G401.6 (cell line): ENCODE measurements around the gene ZNF138.
"Not testable (repeated sequence)": the region's sequence is repeated elsewhere in the genome, so short reads cannot be mapped to it uniquely, and the experiment has no call there.

ENCODE experiments used
- FAIRE-seq: peaks from 2 replicates; lab custom pipeline; 2012; peaks lifted over from hg19 to GRCh38; lab: Jason Lieb, UNC

Gene ZNF138

DNA sequence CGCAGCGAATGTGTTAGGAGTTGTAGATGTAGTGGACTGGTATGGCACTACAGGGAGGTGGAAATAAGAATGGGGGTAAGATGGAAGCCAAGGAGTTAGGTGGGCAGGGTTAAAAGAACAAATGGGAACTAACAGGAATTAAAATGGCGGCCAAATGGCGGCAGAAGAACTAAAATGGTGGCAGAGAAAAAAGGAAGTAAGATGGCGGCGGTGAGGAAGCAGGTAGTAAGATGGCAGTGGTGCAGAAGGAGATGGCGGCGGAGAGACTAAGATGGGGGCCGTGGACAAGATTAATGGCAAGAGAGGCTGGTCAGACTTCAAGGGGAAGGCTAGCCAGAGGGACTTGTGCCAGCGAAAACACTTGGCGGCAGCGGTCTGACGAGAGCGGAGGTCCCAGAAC is 44.5 kb downstream of the ZNF138 start:
- FAIRE-seq: no peak

DNA sequence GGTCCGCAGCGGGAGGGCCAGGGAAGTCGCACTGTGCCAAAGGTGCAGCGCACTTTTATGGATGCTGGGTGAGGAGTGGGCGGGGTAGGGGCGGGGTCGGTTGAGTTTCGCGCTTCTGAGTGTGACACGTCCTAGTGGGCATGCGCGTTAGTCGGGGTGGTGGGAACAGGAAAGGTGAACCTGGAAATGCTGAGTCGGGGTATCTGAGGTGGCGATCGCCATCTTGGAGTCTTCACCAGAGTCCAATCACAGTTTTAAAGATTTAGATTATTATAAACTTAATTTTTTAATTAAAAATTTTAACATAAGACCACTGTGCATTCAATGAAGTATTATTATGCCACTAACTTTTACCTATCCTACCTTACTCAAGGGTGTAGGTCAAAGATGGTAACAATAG is 45.7 kb downstream of the ZNF138 start:
- FAIRE-seq: no peak

DNA sequence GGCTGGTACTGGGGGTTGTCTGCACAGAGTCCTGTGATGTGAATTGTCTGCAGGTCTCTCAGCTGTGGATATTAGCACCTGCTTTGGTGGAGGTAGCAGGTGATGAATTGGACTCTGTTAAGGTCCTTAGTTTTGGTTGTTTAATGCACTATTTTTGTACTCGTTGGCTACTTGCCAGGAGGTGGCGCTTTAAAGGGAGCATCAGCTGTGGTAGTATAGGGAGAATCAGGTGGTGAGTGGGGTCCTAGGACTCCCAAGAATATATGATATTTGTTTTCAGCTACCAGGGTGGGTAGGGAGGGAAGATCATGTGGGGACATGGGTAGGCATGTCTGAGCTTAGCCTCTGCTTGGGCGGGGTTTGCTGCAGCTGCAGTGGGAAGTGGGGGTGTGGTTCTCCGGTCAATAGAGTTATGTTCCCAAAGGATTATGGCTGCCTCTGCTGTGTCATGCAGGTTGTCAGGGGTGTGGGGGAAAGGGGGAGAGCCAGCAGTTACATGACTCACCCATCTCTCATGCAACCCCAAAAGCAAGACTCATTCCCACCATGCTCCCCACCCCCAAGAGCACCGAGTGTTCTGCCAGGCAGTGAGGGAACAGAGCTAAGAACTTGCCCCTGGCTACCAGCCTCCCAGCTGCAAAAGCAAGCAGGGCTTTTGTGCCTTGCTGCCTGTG is 55.2 kb downstream of the ZNF138 start:
- FAIRE-seq: no peak

DNA sequence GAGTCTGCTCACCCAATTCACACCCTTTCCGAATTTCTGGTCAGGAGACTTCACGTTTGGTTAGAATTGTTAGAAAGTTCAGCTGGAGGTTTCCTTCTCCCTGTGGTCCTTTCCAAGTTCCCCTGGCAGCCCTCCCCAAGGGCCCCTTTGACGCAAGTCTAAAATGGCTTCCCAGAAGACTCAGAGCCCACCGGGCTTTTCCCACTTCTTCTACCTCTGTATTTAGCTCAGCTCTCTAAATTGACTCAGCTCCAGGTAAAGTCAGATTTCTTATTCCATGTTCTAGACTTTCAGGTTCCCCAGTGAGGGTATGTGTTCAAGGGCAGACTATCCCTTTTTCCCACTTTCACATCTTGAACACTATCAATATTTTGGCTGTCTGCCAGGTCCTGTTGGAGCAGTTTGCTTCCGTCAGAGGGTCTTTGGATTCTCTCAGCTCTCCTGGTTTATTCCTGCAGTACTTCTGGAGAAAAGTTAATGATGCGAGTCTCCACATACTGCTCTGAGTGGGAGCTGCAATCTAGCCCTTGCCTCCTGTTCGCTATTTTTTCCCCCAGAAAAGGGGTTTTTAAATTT is 55.8 kb downstream of the ZNF138 start:
- FAIRE-seq: no peak

DNA sequence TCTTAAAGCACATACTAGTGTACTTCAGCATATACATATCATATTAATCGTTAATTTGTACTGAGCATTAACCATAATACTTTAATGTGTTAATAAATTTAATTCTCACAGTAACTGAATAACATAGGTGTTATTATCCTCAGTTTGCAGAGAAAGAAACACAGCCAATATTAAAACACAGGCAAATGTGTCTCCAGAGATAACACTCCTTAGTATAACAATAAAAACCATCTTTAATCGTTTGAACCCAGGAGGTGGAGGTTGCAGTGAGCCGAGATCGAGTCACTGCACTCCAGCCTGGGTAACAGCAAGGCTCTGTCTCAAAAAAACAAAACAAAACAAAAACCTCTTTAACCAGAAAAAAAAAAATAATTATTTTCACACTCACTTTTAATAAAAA is 59.5 kb downstream of the ZNF138 start:
- no peak for FAIRE-seq

DNA sequence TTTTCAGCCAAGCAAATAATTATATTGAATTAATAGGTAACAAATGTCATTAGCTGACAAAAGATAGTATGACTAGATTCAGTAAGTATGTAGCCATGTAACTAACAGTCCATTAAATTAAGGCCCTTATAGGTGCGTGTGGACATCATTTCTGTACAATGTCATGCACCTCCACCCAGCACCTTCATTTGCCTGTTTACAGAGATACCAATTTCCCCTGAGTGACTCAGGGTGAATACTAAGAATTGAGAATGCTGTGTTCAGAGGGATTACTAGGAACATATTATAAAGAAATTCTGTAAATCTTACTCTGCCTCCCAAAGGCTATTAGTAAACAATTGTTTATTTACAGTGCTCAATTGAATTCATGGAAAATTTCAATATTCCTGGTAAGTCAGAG is 60.7 kb downstream of the ZNF138 start:
- FAIRE-seq: no peak

DNA sequence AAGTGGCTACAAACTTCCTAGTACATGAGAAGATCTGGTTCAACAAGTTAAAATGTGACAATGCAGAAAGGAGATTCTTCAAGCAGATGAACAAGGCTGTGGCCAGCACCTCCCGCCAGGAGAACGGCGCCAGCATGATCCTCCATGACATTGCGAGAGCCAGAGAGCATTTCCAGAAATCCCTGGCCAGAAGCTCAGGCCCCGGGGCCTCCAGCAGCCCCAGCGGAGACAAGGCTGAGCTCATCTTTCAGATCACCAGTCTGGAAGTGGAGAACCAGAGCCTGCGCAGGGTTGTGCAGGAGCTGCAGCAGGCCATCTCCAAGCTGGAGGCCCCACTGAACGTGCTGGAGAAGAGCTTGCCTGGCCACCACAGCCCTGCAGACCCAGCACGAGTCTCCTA is 68.8 kb downstream of the ZNF138 start:
- FAIRE-seq: no peak

DNA sequence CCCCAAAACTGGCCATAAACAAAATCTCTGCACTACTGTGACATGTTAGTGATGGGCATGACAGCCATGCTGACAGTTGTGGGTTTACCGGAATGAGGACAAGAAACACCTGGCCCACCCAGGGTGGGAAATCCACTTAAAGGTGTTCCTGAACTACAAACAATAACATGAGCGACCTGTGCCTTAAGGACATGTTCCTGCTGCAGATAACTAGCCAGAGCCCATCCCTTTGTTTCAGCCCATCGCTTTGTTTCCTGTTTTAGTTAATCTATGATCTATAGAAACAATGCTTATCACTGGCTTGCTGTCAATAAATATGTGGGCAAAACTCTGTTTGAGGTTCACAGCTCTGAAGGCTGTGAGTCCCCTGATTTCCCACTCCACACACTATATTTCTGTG is 69.3 kb downstream of the ZNF138 start:
- FAIRE-seq: not testable (repeated sequence)

DNA sequence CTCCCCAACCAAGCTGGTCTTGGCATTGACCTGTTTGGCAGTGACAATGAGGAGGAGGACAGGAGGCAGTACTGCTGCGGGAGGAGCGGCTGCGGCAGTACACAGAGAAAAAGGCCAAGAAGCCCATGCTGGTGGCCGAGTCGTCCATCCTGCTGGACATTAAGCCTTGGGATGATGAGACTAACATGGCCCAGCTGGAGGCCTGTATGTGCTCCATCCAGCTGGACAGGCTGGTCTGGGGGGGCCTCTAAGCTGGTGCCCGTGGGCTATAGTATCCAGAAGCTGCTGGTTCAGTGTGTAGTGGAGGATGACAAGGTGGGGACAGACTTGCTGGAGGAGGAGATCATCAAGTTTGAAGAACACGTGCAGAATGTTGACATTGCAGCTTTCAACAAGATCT is 69.7 kb downstream of the ZNF138 start:
- no peak for FAIRE-seq

DNA sequence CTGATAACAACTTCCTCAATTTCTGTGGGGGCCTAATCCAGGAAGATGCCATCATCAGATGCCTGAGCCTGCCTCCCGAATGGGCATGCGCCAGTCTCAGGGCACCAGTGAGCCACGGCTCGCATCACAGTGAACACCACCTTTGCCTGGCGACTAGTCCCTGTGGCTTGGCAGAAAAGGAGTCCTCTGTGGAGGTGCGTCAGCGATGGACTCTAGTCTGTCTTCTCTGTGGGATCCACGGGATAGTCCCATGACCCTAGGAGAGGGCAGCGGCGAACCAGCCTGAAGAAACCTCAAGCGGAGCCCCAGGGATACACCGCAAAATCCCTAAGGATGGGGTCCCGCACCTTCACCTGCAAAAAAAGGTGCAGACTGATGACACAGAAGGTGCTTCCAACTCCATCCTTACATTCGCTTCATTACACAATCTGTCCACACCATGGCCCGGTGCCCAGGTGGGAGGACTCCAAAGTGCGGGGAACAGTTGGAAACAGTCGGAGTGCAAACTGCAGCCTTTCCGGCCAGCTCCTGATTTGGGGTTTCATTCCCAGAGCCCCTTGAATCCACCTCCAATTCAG is 73.7 kb downstream of the ZNF138 start:
- FAIRE-seq: no peak

DNA sequence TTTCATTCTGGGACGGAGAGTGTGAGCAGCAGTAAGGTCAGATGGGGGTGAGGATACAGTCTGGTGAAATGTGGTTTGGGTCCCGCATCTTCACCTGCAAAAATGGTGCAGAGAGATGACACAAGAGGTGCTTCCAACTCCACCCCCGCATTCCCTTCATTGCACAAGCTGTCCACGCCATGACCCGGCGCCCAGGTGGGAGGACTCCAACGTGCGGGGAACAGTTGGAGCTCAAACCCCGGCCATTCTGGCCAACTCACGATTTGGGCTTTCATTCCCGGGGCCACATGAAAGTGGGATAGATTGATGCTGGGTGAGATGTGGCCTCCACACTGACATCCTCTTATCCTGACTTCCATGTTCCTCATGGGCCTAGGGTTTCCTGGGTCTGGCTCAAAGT is 74.3 kb downstream of the ZNF138 start:
- FAIRE-seq: no peak

DNA sequence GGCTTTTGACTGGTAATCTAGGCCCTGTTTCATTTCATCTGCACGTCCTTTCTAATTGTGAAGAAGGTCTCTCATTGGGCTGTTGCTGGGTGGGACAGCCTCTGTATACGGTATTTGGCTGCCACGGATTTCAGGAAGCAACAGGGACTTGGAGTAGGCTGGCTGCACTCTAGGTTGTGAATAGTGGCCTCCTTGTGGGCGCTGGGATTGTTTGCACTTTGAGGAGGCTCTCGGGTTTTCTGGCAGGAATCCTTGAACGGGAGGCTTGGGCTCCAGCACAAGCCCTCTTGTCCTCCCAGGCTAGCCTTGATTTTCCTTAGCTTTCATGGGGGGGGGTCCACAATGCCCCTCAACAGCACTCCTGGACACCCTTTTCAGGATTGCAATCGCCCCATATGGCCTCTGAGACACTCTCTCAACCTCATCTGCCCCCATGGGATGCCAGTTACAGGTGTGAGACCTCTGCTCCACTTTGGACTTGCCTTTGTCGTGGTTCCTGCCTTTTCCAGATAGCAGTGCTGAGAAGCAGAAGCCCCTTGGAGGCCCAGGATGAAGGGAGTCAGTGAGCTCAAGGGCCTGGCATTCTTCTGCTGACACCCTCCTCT is 75.0 kb downstream of the ZNF138 start:
- FAIRE-seq: no peak

DNA sequence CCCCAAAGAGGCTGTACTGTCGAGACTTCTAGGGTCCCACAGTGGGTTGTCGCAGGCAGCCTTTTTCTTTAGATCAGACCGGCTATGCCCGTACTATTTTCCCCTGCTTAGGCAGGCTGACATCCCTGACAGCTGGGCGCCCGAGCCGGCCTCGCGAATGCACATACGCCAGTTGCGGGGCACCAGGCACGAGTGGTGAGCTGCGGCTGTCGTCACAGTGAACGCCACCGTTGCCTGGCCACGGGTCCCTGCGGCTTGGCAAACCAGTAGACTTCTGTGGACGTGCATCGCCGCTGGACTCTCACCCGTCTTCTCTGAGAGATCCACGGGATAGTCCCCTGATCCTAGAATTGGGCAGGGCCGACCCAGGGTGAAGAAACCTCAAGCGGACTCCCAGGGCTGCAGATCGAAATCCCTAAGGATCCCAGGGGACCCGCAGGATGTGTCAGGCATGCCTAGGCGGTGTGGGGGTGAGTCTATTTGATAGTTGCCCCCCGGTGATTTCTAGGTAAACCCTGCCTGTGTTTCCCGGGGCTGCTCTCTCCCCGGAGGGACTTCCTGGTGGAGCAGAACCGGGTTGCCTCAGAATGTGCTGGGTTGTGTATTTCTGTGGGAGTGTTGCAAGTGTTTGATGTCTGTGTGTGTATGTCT is 75.8 kb downstream of the ZNF138 start:
- no peak for FAIRE-seq

DNA sequence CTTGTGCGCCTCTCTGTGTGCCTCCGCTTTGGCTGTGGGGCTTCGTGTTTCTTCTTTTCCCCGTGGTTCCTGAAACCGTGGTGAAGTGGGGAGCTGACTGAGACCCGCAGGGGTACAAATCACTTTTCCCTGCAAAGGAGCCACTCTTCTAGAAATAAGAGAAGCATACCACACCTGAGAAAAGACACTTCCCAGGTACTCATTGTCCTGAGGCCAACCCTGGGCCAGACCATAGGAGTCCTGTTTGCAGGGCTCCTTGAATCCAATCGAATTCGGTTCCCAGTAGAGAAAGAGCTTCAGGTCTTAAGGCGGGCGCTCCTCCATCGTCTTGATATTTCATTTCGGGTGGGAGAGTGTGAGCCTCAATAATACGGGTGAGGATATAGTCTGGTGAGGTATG is 76.4 kb downstream of the ZNF138 start:
- no peak for FAIRE-seq

DNA sequence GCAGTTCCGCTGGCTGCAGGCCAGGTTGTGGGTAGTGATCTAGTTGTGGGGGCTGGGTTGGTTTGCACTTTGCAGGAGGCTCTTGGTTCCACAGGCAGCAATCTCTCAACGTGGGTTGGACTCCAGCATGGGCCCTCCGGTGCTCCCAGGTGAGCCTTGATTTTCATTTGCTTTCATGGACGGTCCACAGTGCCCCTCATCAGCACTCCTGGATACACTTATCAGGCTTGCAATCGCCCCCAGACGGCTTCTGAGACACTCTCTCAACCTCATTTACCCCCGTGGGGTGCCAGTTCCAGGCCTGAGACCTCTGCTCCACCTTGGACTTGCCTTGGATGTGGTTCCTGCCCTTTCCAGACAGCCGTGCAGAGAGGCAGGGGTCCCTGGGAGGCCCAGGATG is 77.5 kb downstream of the ZNF138 start:
- FAIRE-seq: no peak

DNA sequence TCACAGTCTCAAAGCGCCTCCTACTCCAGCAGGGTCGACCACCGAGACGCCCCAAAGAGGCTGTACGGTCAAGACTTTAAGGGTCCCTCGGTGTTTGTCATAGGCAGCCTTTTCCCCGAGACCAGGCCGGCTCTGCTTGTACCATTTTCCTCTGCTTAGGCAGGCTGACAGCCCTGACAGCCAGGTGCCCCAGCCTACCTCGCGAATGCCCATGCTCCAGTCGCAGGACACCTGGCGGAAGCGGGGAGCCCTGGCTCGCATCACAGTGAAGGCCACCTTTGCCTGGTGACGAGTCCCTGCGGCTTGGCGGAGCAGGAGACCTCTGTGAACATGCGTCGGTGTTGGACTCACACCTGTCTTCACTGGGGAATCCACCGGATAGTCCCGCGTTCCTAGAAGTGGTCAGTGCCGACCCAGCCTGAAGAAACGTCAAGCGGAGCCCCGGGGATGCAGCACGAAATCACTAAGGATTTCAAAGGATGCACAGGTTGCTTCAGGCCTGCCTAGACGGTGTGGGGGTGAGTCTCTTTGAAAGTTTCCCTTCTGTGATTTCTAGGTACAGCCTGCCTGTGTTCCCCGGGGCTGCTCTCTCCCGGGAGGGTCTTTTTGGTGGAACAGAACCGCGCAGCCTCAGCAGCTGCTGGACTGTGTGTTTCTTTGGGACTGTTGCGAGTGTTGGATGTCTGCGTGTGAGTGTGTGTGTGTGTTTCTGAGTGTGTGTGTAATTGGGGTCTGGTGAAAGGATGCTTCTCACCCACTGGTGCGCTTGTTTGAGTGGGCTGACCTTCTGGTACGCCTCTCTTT is 78.3 kb downstream of the ZNF138 start:
- no peak for FAIRE-seq

DNA sequence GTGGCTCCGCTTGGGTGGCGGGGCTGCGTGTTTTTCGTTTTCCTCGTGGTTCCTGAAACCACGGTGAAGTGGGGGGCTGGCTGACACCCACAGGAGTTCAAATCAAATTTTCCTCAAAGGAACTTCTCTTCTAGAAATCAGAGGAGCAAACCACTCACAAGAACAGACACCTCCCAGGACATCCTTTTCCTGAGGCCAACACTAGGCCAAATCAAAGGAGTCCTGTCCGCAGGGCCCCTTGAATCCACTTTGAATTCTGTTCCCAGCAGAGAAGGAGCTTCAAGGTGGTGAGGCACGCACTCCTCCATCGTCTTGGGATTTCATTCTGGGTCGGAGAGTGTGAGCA is 78.9 kb downstream of the ZNF138 start:
- no peak for FAIRE-seq

DNA sequence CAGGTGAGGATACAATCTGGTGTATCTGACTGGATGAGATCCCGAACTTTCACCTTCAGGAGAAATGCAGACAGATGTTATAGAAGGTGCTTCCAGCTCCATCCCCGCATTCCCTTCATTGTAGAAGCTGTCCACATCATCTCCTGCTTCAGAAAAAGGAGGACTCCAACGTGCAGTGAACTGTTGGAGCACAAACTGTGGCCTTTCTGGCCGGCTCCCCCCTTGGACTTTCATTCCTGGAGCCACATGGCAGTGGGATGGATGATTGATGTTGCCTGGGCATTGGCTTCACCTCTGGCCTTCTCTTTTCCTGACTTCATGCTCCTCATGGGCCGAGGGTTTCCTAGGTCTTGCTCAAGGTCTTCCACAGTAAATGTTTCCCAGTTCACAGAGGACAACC is 79.3 kb downstream of the ZNF138 start:
- no peak for FAIRE-seq

DNA sequence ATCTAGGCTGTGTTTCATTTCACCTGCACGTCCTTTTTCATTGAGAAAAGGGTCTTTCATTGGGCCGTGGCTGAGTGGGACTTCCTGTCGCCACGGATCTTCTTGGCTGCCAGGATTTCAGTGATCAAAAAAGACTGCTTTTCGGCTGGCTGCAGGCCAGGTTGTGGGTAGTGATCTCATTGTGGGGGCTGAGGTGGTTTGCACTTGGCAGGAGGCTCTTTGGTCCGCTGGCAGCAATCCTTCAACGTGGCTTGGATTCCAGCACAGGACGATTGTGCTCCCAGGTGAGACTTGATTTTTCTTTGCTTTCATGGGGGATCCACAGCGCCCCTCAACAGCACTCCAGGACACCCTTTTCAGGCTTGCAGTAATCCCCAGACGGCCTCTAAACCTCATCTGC is 79.9 kb downstream of the ZNF138 start:
- no peak for FAIRE-seq

DNA sequence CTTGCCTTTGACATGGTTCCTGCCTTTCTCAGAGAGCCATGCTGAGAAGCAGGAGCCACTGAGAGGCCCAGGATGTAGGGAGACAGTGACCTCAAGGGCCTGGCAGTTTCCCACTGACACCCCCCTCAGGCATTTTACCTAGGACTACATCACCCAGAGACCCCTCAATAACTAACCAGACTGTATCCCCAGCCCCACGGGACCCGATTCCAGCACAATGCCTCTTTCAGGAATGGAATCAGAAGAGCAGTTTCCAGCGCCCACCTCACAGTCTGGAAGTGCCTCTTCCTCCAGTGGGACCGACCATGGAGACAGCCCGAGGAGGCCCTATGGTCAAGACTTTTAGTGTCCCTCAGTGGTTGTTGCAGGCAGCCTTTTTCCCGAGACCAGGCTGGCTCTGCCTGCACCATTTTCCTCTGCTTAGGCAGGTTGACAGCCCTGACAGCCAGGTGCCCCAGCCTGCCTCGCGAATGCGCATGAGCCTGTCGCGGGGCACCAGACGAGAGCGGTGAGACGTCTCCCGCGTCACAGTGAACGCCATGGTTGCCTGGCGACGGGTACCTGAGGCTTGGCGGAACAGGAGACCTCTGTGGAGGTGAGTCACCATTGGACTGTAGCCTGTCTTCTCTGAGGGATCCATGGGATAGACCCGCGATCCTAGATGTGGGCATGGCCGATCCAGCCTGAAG is 80.5 kb downstream of the ZNF138 start:
- FAIRE-seq: no peak

DNA sequence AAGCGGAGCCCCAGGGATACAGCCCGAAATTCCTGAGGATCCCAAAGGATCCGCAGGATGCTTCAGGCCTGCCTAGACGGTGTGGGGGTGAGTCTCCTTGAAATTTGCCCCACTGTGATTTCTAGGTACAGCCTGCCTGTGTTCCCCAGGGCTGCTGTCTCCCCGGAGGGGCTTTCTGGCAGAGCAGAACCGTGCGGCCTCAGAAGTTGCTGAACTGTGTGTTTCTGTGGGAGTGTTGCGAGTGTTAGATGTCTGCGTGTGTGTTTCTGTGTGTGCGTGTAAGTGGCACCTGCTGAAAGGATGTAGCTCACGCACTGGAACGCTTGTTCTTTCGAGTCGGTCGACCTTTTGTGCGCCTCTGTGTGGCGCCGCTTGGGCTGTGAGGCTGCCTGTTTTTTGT is 81.0 kb downstream of the ZNF138 start:
- FAIRE-seq: no peak
